K562 (cell line): Measurements from ENCODE around the gene NOM1. TPM values are rescaled to one million over a fixed set of nuclear protein-coding genes. Genes with fewer than 3 reads are reported as not detected.
A peak's percentile ranks its signal among the peaks of the same experiment; 100 is the strongest.

Experiments
- CBX2 ChIP-seq: fragments of 200-600 bp; sonication (generic); IDR thresholded peaks from one replicate; pipeline ENCODE4 v1.6.1; 2012; ENCODE audit warnings: mild to moderate bottlenecking, low read length, inconsistent platforms; ENCODE audit not compliant: insufficient read depth, poor library complexity, severe bottlenecking
- LCOR ChIP-seq: sonication (generic); formaldehyde crosslinking; IDR thresholded peaks from 2 replicates; pipeline ENCODE4 v1.8.0; 2022; ENCODE audit warnings: mild to moderate bottlenecking, missing genetic modification reagents
- SP2 ChIP-seq: IDR thresholded peaks from 2 replicates; pipeline ENCODE4 v1.6.1; 2011; ENCODE audit warnings: mild to moderate bottlenecking, low read depth, low read length, moderate library complexity; ENCODE audit not compliant: poor library complexity, severe bottlenecking; ENCODE audit errors: extremely low read depth
- polyA plus RNA-seq, 8 experiments: library from polyadenylated mRNA; depleted of rRNA in 4 of 8; stranded (reverse) in 5 of 8; unstranded in 3 of 8; fragments of >200 nt; fragmentation: Nextera tagmentation in 2 of 8; fragmentation: Illumina TruSeq in 1 of 8; extraction: Ambion mirVana in 2 of 8; extraction: Trizol in 1 of 8; gene quantifications; 2 replicates each; pipeline versions ENCODE4 v1.2.1 to v1.2.3, GENCODE V29; 2011 to 2014; ENCODE audit warnings: inconsistent platforms in 1 of 8, missing spikeins in 1 of 8
- total RNA-seq, 7 experiments: library from RNA; depleted of rRNA in 6 of 7; stranded (reverse); fragments of >200 nt in 6 of 7; fragmentation: Illumina TruSeq in 2 of 7; extraction: Trizol in 2 of 7; gene quantifications; 2 replicates each; pipeline versions ENCODE4 v1.2.1 to v1.2.3, GENCODE V29; 2011 to 2021; ENCODE audit warnings: low replicate concordance in 1 of 7
- TF ChIP-seq, protein P1 (sequence below): sonication (generic); formaldehyde crosslinking; IDR thresholded peaks from 2 replicates; pipeline ENCODE4 v1.8.0; 2023; ENCODE audit warnings: missing genetic modification reagents, mild to moderate bottlenecking, borderline replicate concordance

The NOM1 gene
- total and polyA plus RNA-seq, 9 of the 15 experiments (the other 6 are each of a cell fraction or from before 2014, with no cell fraction given) = 6.8 to 47.3 (median 37.4) TPM

DNA sequence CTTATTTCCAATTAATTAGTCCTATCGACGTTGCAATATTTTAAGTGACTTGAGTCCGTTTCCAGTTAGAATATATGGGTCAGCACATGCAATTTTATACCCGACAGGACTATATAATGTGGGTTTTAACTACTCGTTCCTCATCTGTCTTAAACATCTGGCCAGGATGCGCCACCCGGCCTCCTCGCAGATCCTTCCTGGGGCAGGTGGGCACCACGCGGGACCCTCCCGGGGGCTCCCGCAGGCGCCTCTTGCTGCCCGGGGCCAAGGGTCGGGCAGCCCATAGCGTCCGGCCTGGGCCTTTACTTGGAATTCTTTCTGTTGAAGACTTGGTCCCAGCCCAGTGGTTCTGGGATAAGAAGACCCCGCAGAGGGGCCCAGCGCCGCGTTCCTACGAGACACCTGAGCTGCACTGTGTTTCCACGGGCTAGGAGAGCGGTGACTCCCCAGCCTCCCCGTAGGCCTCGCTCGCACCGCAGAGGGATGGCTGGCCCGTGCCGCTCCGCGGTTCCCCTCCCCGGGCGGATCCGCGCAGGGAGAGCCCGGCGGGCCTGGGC is 71.1 kb downstream of the NOM1 start (continued):
- TF ChIP-seq, protein P1, sequence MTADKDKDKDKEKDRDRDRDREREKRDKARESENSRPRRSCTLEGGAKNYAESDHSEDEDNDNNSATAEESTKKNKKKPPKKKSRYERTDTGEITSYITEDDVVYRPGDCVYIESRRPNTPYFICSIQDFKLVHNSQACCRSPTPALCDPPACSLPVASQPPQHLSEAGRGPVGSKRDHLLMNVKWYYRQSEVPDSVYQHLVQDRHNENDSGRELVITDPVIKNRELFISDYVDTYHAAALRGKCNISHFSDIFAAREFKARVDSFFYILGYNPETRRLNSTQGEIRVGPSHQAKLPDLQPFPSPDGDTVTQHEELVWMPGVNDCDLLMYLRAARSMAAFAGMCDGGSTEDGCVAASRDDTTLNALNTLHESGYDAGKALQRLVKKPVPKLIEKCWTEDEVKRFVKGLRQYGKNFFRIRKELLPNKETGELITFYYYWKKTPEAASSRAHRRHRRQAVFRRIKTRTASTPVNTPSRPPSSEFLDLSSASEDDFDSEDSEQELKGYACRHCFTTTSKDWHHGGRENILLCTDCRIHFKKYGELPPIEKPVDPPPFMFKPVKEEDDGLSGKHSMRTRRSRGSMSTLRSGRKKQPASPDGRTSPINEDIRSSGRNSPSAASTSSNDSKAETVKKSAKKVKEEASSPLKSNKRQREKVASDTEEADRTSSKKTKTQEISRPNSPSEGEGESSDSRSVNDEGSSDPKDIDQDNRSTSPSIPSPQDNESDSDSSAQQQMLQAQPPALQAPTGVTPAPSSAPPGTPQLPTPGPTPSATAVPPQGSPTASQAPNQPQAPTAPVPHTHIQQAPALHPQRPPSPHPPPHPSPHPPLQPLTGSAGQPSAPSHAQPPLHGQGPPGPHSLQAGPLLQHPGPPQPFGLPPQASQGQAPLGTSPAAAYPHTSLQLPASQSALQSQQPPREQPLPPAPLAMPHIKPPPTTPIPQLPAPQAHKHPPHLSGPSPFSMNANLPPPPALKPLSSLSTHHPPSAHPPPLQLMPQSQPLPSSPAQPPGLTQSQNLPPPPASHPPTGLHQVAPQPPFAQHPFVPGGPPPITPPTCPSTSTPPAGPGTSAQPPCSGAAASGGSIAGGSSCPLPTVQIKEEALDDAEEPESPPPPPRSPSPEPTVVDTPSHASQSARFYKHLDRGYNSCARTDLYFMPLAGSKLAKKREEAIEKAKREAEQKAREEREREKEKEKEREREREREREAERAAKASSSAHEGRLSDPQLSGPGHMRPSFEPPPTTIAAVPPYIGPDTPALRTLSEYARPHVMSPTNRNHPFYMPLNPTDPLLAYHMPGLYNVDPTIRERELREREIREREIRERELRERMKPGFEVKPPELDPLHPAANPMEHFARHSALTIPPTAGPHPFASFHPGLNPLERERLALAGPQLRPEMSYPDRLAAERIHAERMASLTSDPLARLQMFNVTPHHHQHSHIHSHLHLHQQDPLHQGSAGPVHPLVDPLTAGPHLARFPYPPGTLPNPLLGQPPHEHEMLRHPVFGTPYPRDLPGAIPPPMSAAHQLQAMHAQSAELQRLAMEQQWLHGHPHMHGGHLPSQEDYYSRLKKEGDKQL (CRISPR knock-in tag) = no peak
- TF ChIP-seq CBX2 (peak; percentile 94), SP2 (no peak), LCOR (CRISPR knock-in tag) (no peak)
